WTC11 (cell line): ENCODE results near the gene IFNA6. TPM values are rescaled to one million over a fixed set of nuclear protein-coding genes. Genes with fewer than 3 reads are reported as not detected.

Experiments used
- ATAC-seq: fragments of 200-7000 bp; cut with Tn5 transposase; 2 replicates; pipeline ENCODE4 v1.10.0; 2021; ENCODE audit warnings: mild to moderate bottlenecking, moderate library complexity
- CTCF ChIA-PET: fragments of 300-600 bp; sonication (Branson Sonifier 250); formaldehyde crosslinking; loops from one replicate; lab custom pipeline; 2021; ENCODE audit warnings: antibody characterized with exemption; lab: Charles Lee
- POLR2A ChIA-PET: fragments of 350-600 bp; sonication (Branson Sonifier 250); formaldehyde crosslinking; loops from one replicate; lab custom pipeline; 2021; ENCODE audit warnings: antibody characterized with exemption; lab: Charles Lee
- DNase-seq: peaks from one replicate; pipeline ENCODE4 v3.0.0; 2021; ENCODE audit warnings: low spot score
- H3K27ac Mint-ChIP-seq: 2 replicates; pipeline ENCODE4 v1.8.0; 2021; ENCODE audit warnings: mixed read lengths
- H3K27me3 Mint-ChIP-seq: 2 replicates; pipeline ENCODE4 v1.8.0; 2021; ENCODE audit warnings: low read depth, mild to moderate bottlenecking, moderate library complexity, mixed read lengths
- H3K36me3 Mint-ChIP-seq: 2 replicates; pipeline ENCODE4 v1.8.0; 2021; ENCODE audit warnings: mixed read lengths
- H3K4me1 Mint-ChIP-seq: 2 replicates; pipeline ENCODE4 v1.8.0; 2022; ENCODE audit warnings: mixed read lengths
- H3K4me3 Mint-ChIP-seq: 2 replicates; pipeline ENCODE4 v1.8.0; 2021; ENCODE audit warnings: mild to moderate bottlenecking, moderate library complexity, mixed read lengths
- H3K9me3 Mint-ChIP-seq: 2 replicates; pipeline ENCODE4 v1.8.0; 2021; ENCODE audit warnings: mixed read lengths
- ATF3 ChIP-seq: sonication (generic); formaldehyde crosslinking; conservative IDR thresholded peaks from 2 replicates; pipeline ENCODE4 v1.8.1; 2022; ENCODE audit warnings: mild to moderate bottlenecking, missing genetic modification reagents
- CREB1 ChIP-seq: sonication (generic); formaldehyde crosslinking; IDR thresholded peaks from 2 replicates; pipeline ENCODE4 v1.8.0; 2023; ENCODE audit warnings: mild to moderate bottlenecking, missing genetic modification reagents
- ESRRA ChIP-seq: sonication (generic); formaldehyde crosslinking; IDR thresholded peaks from 2 replicates; pipeline ENCODE4 v1.8.1; 2022; ENCODE audit warnings: mild to moderate bottlenecking, missing genetic modification reagents, borderline replicate concordance
- GRHL2 ChIP-seq: fragments of 250-450 bp; sonication (Bioruptor Pico); IDR thresholded peaks from 2 replicates; pipeline ENCODE4 v1.8.0; 2022; ENCODE audit warnings: mild to moderate bottlenecking, moderate library complexity; ENCODE audit not compliant: insufficient replicate concordance, severe bottlenecking
- HMGA2 ChIP-seq: fragments of 250-450 bp; sonication (Bioruptor Pico); IDR thresholded peaks from 2 replicates; pipeline ENCODE4 v1.4.0; 2021; ENCODE audit warnings: mild to moderate bottlenecking, moderate library complexity
- SOX15 ChIP-seq: fragments of 250-450 bp; sonication (Bioruptor Pico); IDR thresholded peaks from 2 replicates; pipeline ENCODE4 v1.9.0; 2021; ENCODE audit warnings: mild to moderate bottlenecking
- TP53 ChIP-seq: sonication (generic); formaldehyde crosslinking; IDR thresholded peaks from 2 replicates; pipeline ENCODE4 v1.8.1; 2023; ENCODE audit warnings: mild to moderate bottlenecking, missing genetic modification reagents
- ZBTB21 ChIP-seq: sonication (generic); formaldehyde crosslinking; IDR thresholded peaks from 2 replicates; pipeline ENCODE4 v1.8.1; 2023; ENCODE audit warnings: mild to moderate bottlenecking, missing genetic modification reagents, borderline replicate concordance
- ZNF317 ChIP-seq: sonication (generic); formaldehyde crosslinking; IDR thresholded peaks from 2 replicates; pipeline ENCODE4 v1.8.1; 2023; ENCODE audit warnings: low read depth, mild to moderate bottlenecking, moderate library complexity, missing genetic modification reagents, borderline replicate concordance
- ZNF396 ChIP-seq: fragments of 250-450 bp; sonication (Bioruptor Pico); IDR thresholded peaks from 2 replicates; pipeline ENCODE4 v1.8.0; 2021; ENCODE audit warnings: mild to moderate bottlenecking, moderate library complexity, borderline replicate concordance
- total RNA-seq: library from RNA; stranded (reverse); gene quantifications from 3 replicates; pipeline ENCODE4 v1.2.3, GENCODE V29; 2021
- TF ChIP-seq, protein P1 (sequence below): sonication (generic); formaldehyde crosslinking; IDR thresholded peaks from 2 replicates; pipeline ENCODE4 v1.8.0; 2023; ENCODE audit warnings: missing genetic modification reagents, mild to moderate bottlenecking, borderline replicate concordance
- TF ChIP-seq, protein P2 (sequence below): sonication (generic); formaldehyde crosslinking; IDR thresholded peaks from 2 replicates; pipeline ENCODE4 v1.8.1; 2023; ENCODE audit warnings: mild to moderate bottlenecking, moderate library complexity, missing genetic modification reagents
- TF ChIP-seq, protein P3 (sequence below): sonication (generic); formaldehyde crosslinking; IDR thresholded peaks from 2 replicates; pipeline ENCODE4 v1.8.1; 2023; ENCODE audit warnings: mild to moderate bottlenecking, missing genetic modification reagents
- TF ChIP-seq, protein P4 (sequence below): fragments of 250-450 bp; sonication (Bioruptor Pico); IDR thresholded peaks from 2 replicates; pipeline ENCODE4 v1.9.0; 2021; ENCODE audit warnings: mild to moderate bottlenecking
- TF ChIP-seq, protein P5 (sequence below): sonication (generic); formaldehyde crosslinking; IDR thresholded peaks from 2 replicates; pipeline ENCODE4 v1.8.0; 2022; ENCODE audit warnings: mild to moderate bottlenecking, missing genetic modification reagents
- TF ChIP-seq, protein P6 (sequence below): sonication (generic); formaldehyde crosslinking; IDR thresholded peaks from 2 replicates; pipeline ENCODE4 v1.8.1; 2022; ENCODE audit warnings: mild to moderate bottlenecking, moderate library complexity, missing genetic modification reagents

The IFNA6 gene
- total RNA-seq, 1 experiment from 2014 or later = not detected

DNA sequence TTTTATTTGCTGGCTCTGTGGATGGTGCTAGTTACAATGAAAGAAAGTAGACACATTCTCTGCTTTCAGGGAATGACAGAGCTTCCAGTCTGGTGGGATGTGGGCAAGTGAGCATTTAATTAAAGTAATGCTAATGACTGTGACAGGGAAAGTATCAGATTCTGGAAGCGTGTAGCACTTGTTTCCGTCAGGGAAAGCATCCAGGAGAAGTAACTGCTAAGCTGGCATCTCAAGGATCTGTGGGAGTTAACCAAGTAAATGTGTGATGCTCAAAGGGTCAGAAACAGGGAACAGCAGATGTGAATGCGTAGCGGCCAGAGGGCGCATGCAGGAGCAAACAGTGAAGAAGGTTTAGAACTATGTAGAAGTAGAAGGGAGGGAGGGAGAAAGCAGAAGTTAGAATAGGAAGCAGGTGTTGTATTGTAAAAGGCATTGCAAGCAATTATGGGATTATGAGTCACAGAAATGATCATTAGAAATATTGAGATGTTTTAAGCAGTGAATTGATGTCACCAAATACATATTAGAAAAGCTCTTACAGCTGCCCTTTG, 27.7 kb downstream of the IFNA6 start (continued):
- TF ChIP-seq, protein P1, sequence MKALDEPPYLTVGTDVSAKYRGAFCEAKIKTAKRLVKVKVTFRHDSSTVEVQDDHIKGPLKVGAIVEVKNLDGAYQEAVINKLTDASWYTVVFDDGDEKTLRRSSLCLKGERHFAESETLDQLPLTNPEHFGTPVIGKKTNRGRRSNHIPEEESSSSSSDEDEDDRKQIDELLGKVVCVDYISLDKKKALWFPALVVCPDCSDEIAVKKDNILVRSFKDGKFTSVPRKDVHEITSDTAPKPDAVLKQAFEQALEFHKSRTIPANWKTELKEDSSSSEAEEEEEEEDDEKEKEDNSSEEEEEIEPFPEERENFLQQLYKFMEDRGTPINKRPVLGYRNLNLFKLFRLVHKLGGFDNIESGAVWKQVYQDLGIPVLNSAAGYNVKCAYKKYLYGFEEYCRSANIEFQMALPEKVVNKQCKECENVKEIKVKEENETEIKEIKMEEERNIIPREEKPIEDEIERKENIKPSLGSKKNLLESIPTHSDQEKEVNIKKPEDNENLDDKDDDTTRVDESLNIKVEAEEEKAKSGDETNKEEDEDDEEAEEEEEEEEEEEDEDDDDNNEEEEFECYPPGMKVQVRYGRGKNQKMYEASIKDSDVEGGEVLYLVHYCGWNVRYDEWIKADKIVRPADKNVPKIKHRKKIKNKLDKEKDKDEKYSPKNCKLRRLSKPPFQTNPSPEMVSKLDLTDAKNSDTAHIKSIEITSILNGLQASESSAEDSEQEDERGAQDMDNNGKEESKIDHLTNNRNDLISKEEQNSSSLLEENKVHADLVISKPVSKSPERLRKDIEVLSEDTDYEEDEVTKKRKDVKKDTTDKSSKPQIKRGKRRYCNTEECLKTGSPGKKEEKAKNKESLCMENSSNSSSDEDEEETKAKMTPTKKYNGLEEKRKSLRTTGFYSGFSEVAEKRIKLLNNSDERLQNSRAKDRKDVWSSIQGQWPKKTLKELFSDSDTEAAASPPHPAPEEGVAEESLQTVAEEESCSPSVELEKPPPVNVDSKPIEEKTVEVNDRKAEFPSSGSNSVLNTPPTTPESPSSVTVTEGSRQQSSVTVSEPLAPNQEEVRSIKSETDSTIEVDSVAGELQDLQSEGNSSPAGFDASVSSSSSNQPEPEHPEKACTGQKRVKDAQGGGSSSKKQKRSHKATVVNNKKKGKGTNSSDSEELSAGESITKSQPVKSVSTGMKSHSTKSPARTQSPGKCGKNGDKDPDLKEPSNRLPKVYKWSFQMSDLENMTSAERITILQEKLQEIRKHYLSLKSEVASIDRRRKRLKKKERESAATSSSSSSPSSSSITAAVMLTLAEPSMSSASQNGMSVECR (CRISPR knock-in tag) = no peak
- TF ChIP-seq, protein P2, sequence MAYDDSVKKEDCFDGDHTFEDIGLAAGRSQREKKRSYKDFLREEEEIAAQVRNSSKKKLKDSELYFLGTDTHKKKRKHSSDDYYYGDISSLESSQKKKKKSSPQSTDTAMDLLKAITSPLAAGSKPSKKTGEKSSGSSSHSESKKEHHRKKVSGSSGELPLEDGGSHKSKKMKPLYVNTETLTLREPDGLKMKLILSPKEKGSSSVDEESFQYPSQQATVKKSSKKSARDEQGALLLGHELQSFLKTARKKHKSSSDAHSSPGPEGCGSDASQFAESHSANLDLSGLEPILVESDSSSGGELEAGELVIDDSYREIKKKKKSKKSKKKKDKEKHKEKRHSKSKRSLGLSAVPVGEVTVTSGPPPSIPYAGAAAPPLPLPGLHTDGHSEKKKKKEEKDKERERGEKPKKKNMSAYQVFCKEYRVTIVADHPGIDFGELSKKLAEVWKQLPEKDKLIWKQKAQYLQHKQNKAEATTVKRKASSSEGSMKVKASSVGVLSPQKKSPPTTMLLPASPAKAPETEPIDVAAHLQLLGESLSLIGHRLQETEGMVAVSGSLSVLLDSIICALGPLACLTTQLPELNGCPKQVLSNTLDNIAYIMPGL (CRISPR knock-in tag) = no peak
- TF ChIP-seq, protein P3, sequence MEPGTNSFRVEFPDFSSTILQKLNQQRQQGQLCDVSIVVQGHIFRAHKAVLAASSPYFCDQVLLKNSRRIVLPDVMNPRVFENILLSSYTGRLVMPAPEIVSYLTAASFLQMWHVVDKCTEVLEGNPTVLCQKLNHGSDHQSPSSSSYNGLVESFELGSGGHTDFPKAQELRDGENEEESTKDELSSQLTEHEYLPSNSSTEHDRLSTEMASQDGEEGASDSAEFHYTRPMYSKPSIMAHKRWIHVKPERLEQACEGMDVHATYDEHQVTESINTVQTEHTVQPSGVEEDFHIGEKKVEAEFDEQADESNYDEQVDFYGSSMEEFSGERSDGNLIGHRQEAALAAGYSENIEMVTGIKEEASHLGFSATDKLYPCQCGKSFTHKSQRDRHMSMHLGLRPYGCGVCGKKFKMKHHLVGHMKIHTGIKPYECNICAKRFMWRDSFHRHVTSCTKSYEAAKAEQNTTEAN (CRISPR knock-in tag) = no peak
- TF ChIP-seq, protein P4, sequence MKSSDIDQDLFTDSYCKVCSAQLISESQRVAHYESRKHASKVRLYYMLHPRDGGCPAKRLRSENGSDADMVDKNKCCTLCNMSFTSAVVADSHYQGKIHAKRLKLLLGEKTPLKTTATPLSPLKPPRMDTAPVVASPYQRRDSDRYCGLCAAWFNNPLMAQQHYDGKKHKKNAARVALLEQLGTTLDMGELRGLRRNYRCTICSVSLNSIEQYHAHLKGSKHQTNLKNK (CRISPR knock-in tag) = no peak
- no peak for TF ChIP-seq ESRRA

GRCh38 chr9:21320465-21320864, 30.2 kb downstream of the IFNA6 start:
- Mint-ChIP-seq H3K9me3 (no peaks in the 10 kb centered on the region), H3K4me3 (no peak overlapping the region), H3K36me3 (no peaks in the 10 kb centered on the region), H3K4me1 (peaks cover 4% of the 10 kb centered on the region), H3K27ac (no peak overlapping the region), H3K27me3 (peaks cover 8% of the 10 kb centered on the region)
- ChIA-PET POLR2A (no interaction called here), CTCF (interaction anchor here (1.4 kb wide), 1 partner anchor 114 kb away, joined by 6 read pairs; no protein-coding TSS in a partner anchor)
- no peak for ATAC-seq
- no peak for DNase-seq
- TF ChIP-seq, protein P5, sequence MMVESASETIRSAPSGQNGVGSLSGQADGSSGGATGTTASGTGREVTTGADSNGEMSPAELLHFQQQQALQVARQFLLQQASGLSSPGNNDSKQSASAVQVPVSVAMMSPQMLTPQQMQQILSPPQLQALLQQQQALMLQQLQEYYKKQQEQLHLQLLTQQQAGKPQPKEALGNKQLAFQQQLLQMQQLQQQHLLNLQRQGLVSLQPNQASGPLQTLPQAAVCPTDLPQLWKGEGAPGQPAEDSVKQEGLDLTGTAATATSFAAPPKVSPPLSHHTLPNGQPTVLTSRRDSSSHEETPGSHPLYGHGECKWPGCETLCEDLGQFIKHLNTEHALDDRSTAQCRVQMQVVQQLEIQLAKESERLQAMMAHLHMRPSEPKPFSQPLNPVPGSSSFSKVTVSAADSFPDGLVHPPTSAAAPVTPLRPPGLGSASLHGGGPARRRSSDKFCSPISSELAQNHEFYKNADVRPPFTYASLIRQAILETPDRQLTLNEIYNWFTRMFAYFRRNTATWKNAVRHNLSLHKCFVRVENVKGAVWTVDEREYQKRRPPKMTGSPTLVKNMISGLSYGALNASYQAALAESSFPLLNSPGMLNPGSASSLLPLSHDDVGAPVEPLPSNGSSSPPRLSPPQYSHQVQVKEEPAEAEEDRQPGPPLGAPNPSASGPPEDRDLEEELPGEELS (CRISPR knock-in tag) = no peak
- TF ChIP-seq, protein P2 (CRISPR knock-in tag) = no peak
- TF ChIP-seq TP53 (CRISPR knock-in tag) = no peak
- no peak for TF ChIP-seq HMGA2
- TF ChIP-seq CREB1 (CRISPR knock-in tag) = no peak
- TF ChIP-seq ZBTB21 (CRISPR knock-in tag) = no peak
- no peak for TF ChIP-seq ZNF396 (CRISPR knock-in tag)
- TF ChIP-seq, protein P6, sequence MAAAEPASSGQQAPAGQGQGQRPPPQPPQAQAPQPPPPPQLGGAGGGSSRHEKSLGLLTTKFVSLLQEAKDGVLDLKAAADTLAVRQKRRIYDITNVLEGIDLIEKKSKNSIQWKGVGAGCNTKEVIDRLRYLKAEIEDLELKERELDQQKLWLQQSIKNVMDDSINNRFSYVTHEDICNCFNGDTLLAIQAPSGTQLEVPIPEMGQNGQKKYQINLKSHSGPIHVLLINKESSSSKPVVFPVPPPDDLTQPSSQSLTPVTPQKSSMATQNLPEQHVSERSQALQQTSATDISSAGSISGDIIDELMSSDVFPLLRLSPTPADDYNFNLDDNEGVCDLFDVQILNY (CRISPR knock-in tag) = no peak
- no peak for TF ChIP-seq ATF3 (CRISPR knock-in tag)
- TF ChIP-seq ESRRA = no peak
- TF ChIP-seq ZNF317 (CRISPR knock-in tag) = no peak
- no peak for TF ChIP-seq GRHL2 (CRISPR knock-in tag)
- TF ChIP-seq, protein P1 (CRISPR knock-in tag) = no peak
- TF ChIP-seq SOX15 = no peak
